Fibroblast of villous mesenchyme (primary cell): Measurements from ENCODE around the gene POP5. TPM values are rescaled to one million over a fixed set of nuclear protein-coding genes. Genes with fewer than 3 reads are reported as not detected.

Source experiments
- DNase-seq: peaks from one replicate; pipeline ENCODE4 v3.0.0-alpha.2; 2010; ENCODE audit warnings: low read depth
- H3K4me3 ChIP-seq: 2 replicates; pipeline ENCODE4 v1.5.1; 2011; ENCODE audit warnings: low read depth, mild to moderate bottlenecking, low read length
- CTCF ChIP-seq: IDR thresholded peaks from 2 replicates; pipeline ENCODE4 v1.5.1; 2012; ENCODE audit warnings: low read depth, mild to moderate bottlenecking, low read length; ENCODE audit not compliant: insufficient read depth
- total RNA-seq: library from RNA; depleted of rRNA; stranded (reverse); fragments of >200 nt; gene quantifications from 2 replicates; pipeline ENCODE4 v1.2.3, GENCODE V29; 2012

POP5 gene
- total RNA-seq, 1 donor = 40.6 TPM

- no peak for TF ChIP-seq CTCF
- DNase-seq = no peak
- no peak overlapping the region for H3K4me3 ChIP-seq
Observed at GRCh38 chr12:120554678-120555077, 26.5 kb downstream of the POP5 start.

GRCh38 chr12:120546050-120546386, 35.2 kb downstream of the POP5 start:
- no peak for TF ChIP-seq CTCF
- no peak for DNase-seq
- no peak overlapping the region for H3K4me3 ChIP-seq

- DNase-seq = no peak
- no peak for TF ChIP-seq CTCF
- no peak overlapping the region for H3K4me3 ChIP-seq
Observed at GRCh38 chr12:120544691-120545090, 36.5 kb downstream of the POP5 start.

GRCh38 chr12:120542166-120542565, 39.0 kb downstream of the POP5 start:
- DNase-seq = no peak
- TF ChIP-seq CTCF = no peak
- no peak overlapping the region for H3K4me3 ChIP-seq

GRCh38 chr12:120540445-120540844, 40.8 kb downstream of the POP5 start:
- no peak for TF ChIP-seq CTCF
- no peak overlapping the region for H3K4me3 ChIP-seq
- DNase-seq = peak; percentile 88

GRCh38 chr12:120539303-120539702, 41.9 kb downstream of the POP5 start:
- TF ChIP-seq CTCF = no peak
- H3K4me3 ChIP-seq = no peak overlapping the region
- DNase-seq = peak; percentile 32
